Coronary artery (tissue), 2 donors: ENCODE results near the gene C3orf18.

Experiments
- DNase-seq: peaks from one replicate; pipeline ENCODE4 v3.0.0-alpha.2; 2017; ENCODE audit warnings: low spot score
- H3K27ac ChIP-seq, 2 donors: fragments of 200-600 bp; sonication (generic); one replicate each; pipeline ENCODE4 v1.5.1; 2016 to 2019
- H3K4me3 ChIP-seq: fragments of 200-600 bp; sonication (generic); 2 replicates; pipeline ENCODE4 v1.5.1; 2016; ENCODE audit warnings: mild to moderate bottlenecking, moderate library complexity
- CTCF ChIP-seq: fragments of 200-600 bp; sonication (generic); IDR thresholded peaks from one replicate; pipeline ENCODE4 v1.5.1; 2019; ENCODE audit warnings: antibody characterized with exemption

The C3orf18 gene

GRCh38 chr3:50611464-50612233, 44.1 kb upstream of the C3orf18 start, which contains the start of gene CISH:
Gene CISH (minus strand): TSS chr3:50611774. CDS start chr3:50611650, 124 bp downstream.
- Histone ChIP-seq H3K4me3 (peak within 1 kb of the TSS; percentile 79), H3K27ac (peak within 1 kb of the TSS; percentile 82 to 86)
- TF ChIP-seq CTCF, result no peak
- peak; percentile 96 for DNase-seq

DNA sequence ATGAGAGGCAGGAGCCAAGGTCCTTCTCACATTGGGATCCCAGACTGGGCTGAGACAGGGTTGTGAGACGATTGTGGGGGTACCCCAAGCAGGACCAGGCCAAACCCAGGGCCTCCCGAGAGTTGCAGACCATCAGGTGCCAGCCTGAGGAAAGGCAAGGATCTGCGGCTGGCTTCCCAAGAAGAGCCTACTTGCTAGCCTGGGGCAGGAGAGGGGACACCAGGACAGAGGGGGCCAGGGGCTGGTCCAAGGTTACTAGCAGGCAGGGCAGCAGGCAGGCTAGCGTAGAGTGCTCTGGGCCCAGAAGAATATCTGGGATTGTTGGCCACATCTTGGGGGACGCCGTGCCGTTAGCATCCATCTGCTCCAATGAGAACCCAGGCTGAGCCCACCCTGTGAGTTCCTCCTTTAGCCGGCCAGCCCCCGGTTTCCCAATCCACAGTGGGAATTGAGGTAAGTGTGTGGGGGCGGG, 43.5 kb upstream of the C3orf18 start:
- Histone ChIP-seq H3K27ac (peak overlapping the region; percentile 82 to 86), H3K4me3 (peak overlapping the region; percentile 79)
- no peak for DNase-seq
- no peak for TF ChIP-seq CTCF

GRCh38 chr3:50610181-50610971, 42.8 kb upstream of the C3orf18 start:
- Histone ChIP-seq H3K4me3 (peak overlapping the region; percentile 79), H3K27ac (peak overlapping the region; percentile 82 to 86)
- TF ChIP-seq CTCF, result no peak
- DNase-seq, result no peak

- Histone ChIP-seq H3K4me3 (peak overlapping the region; percentile 79), H3K27ac (peak overlapping the region in 1 of 2 donors; percentile 86)
- TF ChIP-seq CTCF, result no peak
- no peak for DNase-seq
Observed at GRCh38 chr3:50609763-50610085, 42.2 kb upstream of the C3orf18 start.

DNA sequence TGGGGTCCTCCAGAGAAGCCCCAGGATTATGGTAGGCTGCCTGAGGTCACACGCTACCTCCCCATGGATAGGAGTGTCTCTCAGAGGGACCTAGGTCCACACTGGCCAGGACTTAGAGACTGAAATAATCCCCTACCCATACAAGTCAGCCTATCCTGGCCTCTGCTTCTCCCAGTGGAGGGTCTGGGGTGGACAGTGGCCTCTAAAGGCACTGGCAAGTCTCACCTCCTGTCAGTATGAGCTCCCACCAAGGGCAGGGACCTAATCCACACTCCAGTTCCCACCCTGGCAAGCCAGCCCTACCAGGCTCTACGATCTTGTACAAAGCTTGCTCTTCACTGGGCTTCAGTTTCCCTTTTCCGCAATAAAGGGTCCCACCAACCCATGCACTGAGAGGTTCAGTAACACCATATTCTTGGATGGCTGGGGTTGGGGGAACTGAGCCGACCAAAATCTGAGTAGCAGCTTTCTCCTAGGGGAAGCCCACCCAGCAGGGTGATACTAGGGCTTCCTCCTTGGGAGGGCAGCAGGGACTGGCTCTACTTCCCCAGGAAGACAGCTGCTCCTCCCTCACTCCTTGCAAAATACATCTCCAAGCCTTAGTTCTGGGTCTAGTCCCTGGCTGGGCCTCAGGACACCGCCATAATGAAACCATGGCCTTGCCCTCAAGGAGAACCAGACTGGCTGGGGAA, 41.7 kb upstream of the C3orf18 start:
- no peak for DNase-seq
- peak overlapping the region; percentile 79 for H3K4me3 ChIP-seq
- no peak for TF ChIP-seq CTCF
- H3K27ac ChIP-seq, result peak overlapping the region in 1 of 2 donors; percentile 86

DNA sequence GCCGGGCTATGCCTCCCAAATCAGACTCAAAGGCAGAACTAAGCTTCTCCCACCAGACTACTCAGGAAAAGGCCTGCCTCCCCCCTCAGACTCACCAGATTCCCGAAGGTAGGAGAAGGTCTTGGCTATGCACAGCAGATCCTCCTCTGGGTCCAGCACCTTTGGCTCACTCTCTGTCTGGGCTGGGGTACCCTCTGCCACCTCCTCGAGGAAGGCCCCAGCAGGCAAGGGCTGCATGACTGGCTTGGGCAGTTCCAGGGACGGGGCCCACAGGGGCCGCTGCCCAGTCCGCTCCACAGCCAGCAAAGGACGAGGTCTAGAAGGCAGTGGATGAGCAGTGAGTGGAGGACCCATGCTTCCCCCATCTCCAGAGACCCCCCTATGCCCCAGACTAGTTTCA, 40.7 kb upstream of the C3orf18 start:
- no peak for TF ChIP-seq CTCF
- DNase-seq, result no peak
- Histone ChIP-seq H3K4me3 (no peak overlapping the region), H3K27ac (no peak overlapping the region)
